K562 (cell line): Measurements from ENCODE around the gene CKAP5. TPM values are rescaled to one million over a fixed set of nuclear protein-coding genes. Genes with fewer than 3 reads are reported as not detected.

Source experiments
- ATAC-seq: fragments of 200-7000 bp; cut with Tn5 transposase; 3 replicates; pipeline ENCODE4 v1.9.1; 2020; ENCODE audit warnings: moderate library complexity
- BruUV-seq: library from RNA; stranded (reverse); fragments of 400-500 nt; replicated peaks from 2 replicates; lab custom pipeline; 2021; lab: Mats Ljungman, UMichigan
- CTCF ChIA-PET: fragments of 300-600 bp; formaldehyde crosslinking; extraction: SDS; loops from one replicate; lab custom pipeline; 2021; ENCODE audit warnings: low intra/inter-chr PET ratio; lab: Yijun Ruan, JAX
- POLR2A ChIA-PET: fragments of 300-600, 350-650 bp; sonication (Branson Sonifier 250); formaldehyde crosslinking; extraction: SDS; loops from one replicate; lab custom pipeline; 2021; ENCODE audit warnings: antibody characterized with exemption, inconsistent platforms; lab: Yijun Ruan, JAX
- DNase-seq, 4 experiments: peaks; one replicate each; pipeline versions ENCODE4 v3.0.0 to v3.0.0-alpha.2; 2011 to 2018; ENCODE audit warnings: low spot score in 3 of 4, mixed read lengths in 3 of 4; ENCODE audit errors: extremely low read depth in 1 of 4
- FAIRE-seq: peaks from 2 replicates; lab custom pipeline; 2011; peaks lifted over from hg19 to GRCh38; lab: Jason Lieb, UNC
- H2AFZ ChIP-seq: 2 replicates; pipeline ENCODE4 v1.6.0; 2011; ENCODE audit warnings: low read depth, low read length, control low read depth, inconsistent platforms
- H3K27ac ChIP-seq: fragments of 200-600 bp; 3 replicates; pipeline ENCODE4 v1.8.0; 2011; ENCODE audit warnings: low read depth, mild to moderate bottlenecking, control low read depth, inconsistent platforms, low read length, moderate library complexity, mixed read lengths; ENCODE audit errors: extremely low read depth
- H3K27me3 ChIP-seq, 2 experiments: fragments of 300-600 bp in 1 of 2; 2 replicates in 1 of 2; 3 replicates in 1 of 2; pipeline versions ENCODE4 v1.6.0 to v1.8.0; 2011; ENCODE audit warnings: inconsistent platforms in 2 of 2, low read length in 2 of 2, mild to moderate bottlenecking in 1 of 2, mixed read lengths in 1 of 2, moderate library complexity in 1 of 2; ENCODE audit not compliant: control insufficient read depth in 2 of 2, insufficient read depth in 2 of 2
- H3K36me3 ChIP-seq: fragments of 300-600 bp; 3 replicates; pipeline ENCODE4 v1.8.0; 2011; ENCODE audit warnings: mild to moderate bottlenecking, low read length, inconsistent platforms; ENCODE audit not compliant: control insufficient read depth, insufficient read depth
- H3K4me1 ChIP-seq, 2 experiments: fragments of 200-600 bp in 1 of 2; replicated peaks in 1 of 2; 2 replicates in 1 of 2; 3 replicates in 1 of 2; pipeline versions ENCODE4 v1.5.1 to v1.8.0; 2011; ENCODE audit warnings: inconsistent platforms in 2 of 2, low read length in 2 of 2, mild to moderate bottlenecking in 1 of 2, mixed read lengths in 1 of 2, moderate library complexity in 1 of 2; ENCODE audit not compliant: control insufficient read depth in 2 of 2, insufficient read depth in 2 of 2
- H3K4me2 ChIP-seq: 2 replicates; pipeline ENCODE4 v1.6.1; 2011; ENCODE audit warnings: low read length, control low read depth, inconsistent platforms, mixed read lengths; ENCODE audit not compliant: insufficient read depth
- H3K4me3 ChIP-seq: fragments of 200-600 bp; sonication (generic), shearing (Covaris generic); 2 replicates; pipeline ENCODE4 v1.5.1; 2016; ENCODE audit warnings: control low read depth, inconsistent platforms
- H3K79me2 ChIP-seq: fragments of 200-600 bp; 3 replicates; pipeline ENCODE4 v1.8.0; 2011; ENCODE audit warnings: low read length, inconsistent platforms; ENCODE audit not compliant: control insufficient read depth, insufficient read depth
- H3K9ac ChIP-seq, 2 experiments: 2 replicates each; pipeline versions ENCODE4 v1.6.0 to v1.6.1; 2011; ENCODE audit warnings: low read depth in 2 of 2, low read length in 2 of 2, control low read depth in 1 of 2, inconsistent platforms in 1 of 2, mild to moderate bottlenecking in 1 of 2, mixed read lengths in 1 of 2; ENCODE audit not compliant: insufficient read depth in 1 of 2
- H3K9me1 ChIP-seq: one replicate; pipeline ENCODE4 v1.6.0; 2011; ENCODE audit warnings: inconsistent platforms, mild to moderate bottlenecking, low read length, moderate library complexity; ENCODE audit not compliant: control insufficient read depth, insufficient read depth
- H3K9me3 ChIP-seq: replicated peaks from 2 replicates; pipeline ENCODE4 v1.5.1; 2011; ENCODE audit warnings: low read depth, low read length, inconsistent platforms; ENCODE audit not compliant: control insufficient read depth, insufficient read depth
- H4K20me1 ChIP-seq: replicated peaks from 2 replicates; pipeline ENCODE4 v1.6.1; 2011; ENCODE audit warnings: low read length, inconsistent platforms, mixed read lengths; ENCODE audit not compliant: control insufficient read depth, insufficient read depth
- FOXJ3 ChIP-seq: sonication (generic); formaldehyde crosslinking; IDR thresholded peaks from 2 replicates; pipeline ENCODE4 v1.4.0; 2020; ENCODE audit warnings: mild to moderate bottlenecking, missing genetic modification reagents
- FOXK1 ChIP-seq: sonication (generic); formaldehyde crosslinking; IDR thresholded peaks from 2 replicates; pipeline ENCODE4 v1.8.0; 2022; ENCODE audit warnings: missing genetic modification reagents, mild to moderate bottlenecking, borderline replicate concordance
- SIRT6 ChIP-seq: IDR thresholded peaks from one replicate; pipeline ENCODE4 v1.6.1; 2012; ENCODE audit warnings: low read depth, mild to moderate bottlenecking, control low read depth, inconsistent platforms, low read length, moderate library complexity
- SPI1 ChIP-seq: IDR thresholded peaks from 2 replicates; pipeline ENCODE4 v1.6.1; 2011; ENCODE audit warnings: low read depth, low read length, control low read depth, borderline replicate concordance
- STAT5A ChIP-seq: IDR thresholded peaks from 2 replicates; pipeline ENCODE4 v1.6.1; 2012; ENCODE audit warnings: low read length, inconsistent platforms, borderline replicate concordance
- ZNF436 ChIP-seq: fragments of 250-450, 450-650 bp; sonication (Bioruptor Pico); formaldehyde crosslinking; IDR thresholded peaks from 2 replicates; pipeline ENCODE4 v1.7.0; 2020; ENCODE audit warnings: mild to moderate bottlenecking
- ZNF76 ChIP-seq: fragments of 250-450 bp; sonication (Bioruptor Pico); IDR thresholded peaks from 2 replicates; pipeline ENCODE4 v1.4.0; 2020; ENCODE audit warnings: mild to moderate bottlenecking, moderate library complexity, borderline replicate concordance
- in situ Hi-C: fragments of 300-500 bp; cut with MboI; formaldehyde crosslinking; loops from 4 replicates; pipeline ENCODE4 v1.15.0; 2018; ENCODE audit warnings: inconsistent platforms, mixed read lengths
- intact Hi-C: fragments of 100-400 bp; cut with micrococcal nuclease; formaldehyde crosslinking; loops from 2 replicates; pipeline ENCODE4 v1.14.2; 2022
- polyA plus RNA-seq, 8 experiments: library from polyadenylated mRNA; depleted of rRNA in 4 of 8; stranded (reverse) in 5 of 8; unstranded in 3 of 8; fragments of >200 nt; fragmentation: Nextera tagmentation in 2 of 8; fragmentation: Illumina TruSeq in 1 of 8; extraction: Ambion mirVana in 2 of 8; extraction: Trizol in 1 of 8; gene quantifications; 2 replicates each; pipeline versions ENCODE4 v1.2.1 to v1.2.3, GENCODE V29; 2011 to 2014; ENCODE audit warnings: inconsistent platforms in 1 of 8, missing spikeins in 1 of 8
- total RNA-seq, 7 experiments: library from RNA; depleted of rRNA in 6 of 7; stranded (reverse); fragments of >200 nt in 6 of 7; fragmentation: Illumina TruSeq in 2 of 7; extraction: Trizol in 2 of 7; gene quantifications; 2 replicates each; pipeline versions ENCODE4 v1.2.1 to v1.2.3, GENCODE V29; 2011 to 2021; ENCODE audit warnings: low replicate concordance in 1 of 7
- TF ChIP-seq, protein P1 (sequence below): fragments of 450-650 bp; conservative IDR thresholded peaks from 2 replicates; pipeline ENCODE4 v1.6.1; 2016; ENCODE audit warnings: missing genetic modification characterization, low read depth, mild to moderate bottlenecking, control low read depth, missing compliant biosample characterization
- TF ChIP-seq, protein P2 (sequence below): sonication (generic); formaldehyde crosslinking; IDR thresholded peaks from 2 replicates; pipeline ENCODE4 v1.8.0; 2022; ENCODE audit warnings: missing genetic modification reagents, mild to moderate bottlenecking, borderline replicate concordance
- TF ChIP-seq, protein P3 (sequence below): fragments of 250-450 bp; sonication (Bioruptor Pico); IDR thresholded peaks from 2 replicates; pipeline ENCODE4 v1.8.0; 2022; ENCODE audit warnings: inconsistent platforms, mild to moderate bottlenecking, moderate library complexity, borderline replicate concordance
- TF ChIP-seq, protein P4 (sequence below): fragments of 450-650 bp; IDR thresholded peaks from 2 replicates; pipeline ENCODE4 v1.6.1; 2018; ENCODE audit warnings: mild to moderate bottlenecking, low read depth; ENCODE audit not compliant: partially characterized antibody
- TF ChIP-seq, protein P5 (sequence below): sonication (generic); formaldehyde crosslinking; IDR thresholded peaks from 2 replicates; pipeline ENCODE4 v1.8.0; 2022; ENCODE audit warnings: missing genetic modification reagents, mild to moderate bottlenecking, moderate library complexity, borderline replicate concordance

Gene CKAP5
- total and polyA plus RNA-seq, 9 of the 15 experiments (the other 6 are each of a cell fraction or from before 2014, with no cell fraction given), result 60.1 to 239 (median 139) TPM

DNA sequence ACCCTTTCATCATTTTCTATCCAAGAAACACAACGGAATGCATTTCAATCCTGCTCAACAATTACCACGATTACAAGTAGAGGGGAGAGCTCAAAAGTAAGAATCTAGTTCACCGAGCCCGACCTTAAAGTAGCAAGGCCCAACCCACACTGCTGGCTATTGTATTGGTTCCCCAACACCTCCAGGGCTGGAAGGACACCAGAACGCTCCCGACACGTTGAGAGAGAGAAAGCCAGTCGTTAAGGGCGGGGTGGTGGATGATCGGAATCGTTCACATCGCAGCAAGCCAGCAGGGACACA is 690 bp downstream of the CKAP5 start (continued):
- TF ChIP-seq SIRT6, result no peak

DNA sequence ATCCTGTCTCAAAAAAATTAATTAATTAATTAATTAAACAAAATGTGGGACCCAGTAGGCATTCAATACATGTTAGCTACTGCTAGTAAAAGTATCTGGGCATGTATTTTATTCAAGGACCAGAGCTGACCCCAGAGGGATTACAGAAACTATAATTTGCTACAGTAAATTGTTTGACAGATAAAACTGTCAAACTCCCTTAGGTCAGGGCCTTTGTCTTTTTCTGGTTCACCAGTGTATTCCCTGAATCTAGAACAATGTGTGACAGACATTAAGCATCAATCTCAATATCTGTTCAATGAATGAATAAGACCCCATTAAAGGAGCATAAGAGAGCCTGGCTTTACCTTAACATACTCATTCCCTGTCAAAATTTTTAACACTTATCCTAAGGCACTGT is 6.0 kb downstream of the CKAP5 start:
- in situ Hi-C loops, result no loop called here
- DNase-seq (no peak), ATAC-seq (no peak), FAIRE-seq (no peak)
- H3K36me3 ChIP-seq, result peaks cover 53% of the 10 kb centered on the region
- H3K9ac ChIP-seq, result no peak overlapping the region
- H3K4me3 ChIP-seq, result no peak overlapping the region
- H3K9me1 ChIP-seq, result no peaks in the 10 kb centered on the region
- POLR2A ChIA-PET, result interaction anchor here (0.6 to 0.7 kb wide), 3 partner anchors 13 to 141 kb away, joined by 3 to 4 read pairs (median 3); no protein-coding TSS in a partner anchor
- peaks cover 14 to 24% of the 10 kb centered on the region in 2 experiments; a peak in 4 of 5 replicates for H3K4me1 ChIP-seq
- no TSS peak for BruUV-seq
- no peak overlapping the region for H3K27ac ChIP-seq
- no peaks in the 10 kb centered on the region for H3K27me3 ChIP-seq
- intact Hi-C loops, result no loop called here
- H3K4me2 ChIP-seq, result no peak overlapping the region
- H3K79me2 ChIP-seq, result peaks cover 99% of the 10 kb centered on the region
- CTCF ChIA-PET, result interaction anchor here (0.7 kb wide), 1 partner anchor 57 kb away, joined by 3 read pairs; no protein-coding TSS in a partner anchor
- H4K20me1 ChIP-seq, result peaks cover 12% of the 10 kb centered on the region; the same call in 1 of the 2 replicates
- H2AFZ ChIP-seq, result no peak overlapping the region
- no peaks in the 10 kb centered on the region for H3K9me3 ChIP-seq
- TF ChIP-seq SPI1 (no peak), STAT5A (no peak), FOXK1 (CRISPR knock-in tag) (no peak), ZNF436 (no peak), FOXJ3 (CRISPR knock-in tag) (no peak), ZNF76 (no peak)
- TF ChIP-seq, protein P1, sequence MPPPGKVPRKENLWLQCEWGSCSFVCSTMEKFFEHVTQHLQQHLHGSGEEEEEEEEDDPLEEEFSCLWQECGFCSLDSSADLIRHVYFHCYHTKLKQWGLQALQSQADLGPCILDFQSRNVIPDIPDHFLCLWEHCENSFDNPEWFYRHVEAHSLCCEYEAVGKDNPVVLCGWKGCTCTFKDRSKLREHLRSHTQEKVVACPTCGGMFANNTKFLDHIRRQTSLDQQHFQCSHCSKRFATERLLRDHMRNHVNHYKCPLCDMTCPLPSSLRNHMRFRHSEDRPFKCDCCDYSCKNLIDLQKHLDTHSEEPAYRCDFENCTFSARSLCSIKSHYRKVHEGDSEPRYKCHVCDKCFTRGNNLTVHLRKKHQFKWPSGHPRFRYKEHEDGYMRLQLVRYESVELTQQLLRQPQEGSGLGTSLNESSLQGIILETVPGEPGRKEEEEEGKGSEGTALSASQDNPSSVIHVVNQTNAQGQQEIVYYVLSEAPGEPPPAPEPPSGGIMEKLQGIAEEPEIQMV (tag), result no peak
- TF ChIP-seq, protein P2, sequence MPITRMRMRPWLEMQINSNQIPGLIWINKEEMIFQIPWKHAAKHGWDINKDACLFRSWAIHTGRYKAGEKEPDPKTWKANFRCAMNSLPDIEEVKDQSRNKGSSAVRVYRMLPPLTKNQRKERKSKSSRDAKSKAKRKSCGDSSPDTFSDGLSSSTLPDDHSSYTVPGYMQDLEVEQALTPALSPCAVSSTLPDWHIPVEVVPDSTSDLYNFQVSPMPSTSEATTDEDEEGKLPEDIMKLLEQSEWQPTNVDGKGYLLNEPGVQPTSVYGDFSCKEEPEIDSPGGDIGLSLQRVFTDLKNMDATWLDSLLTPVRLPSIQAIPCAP, result no peak
- TF ChIP-seq, protein P3, sequence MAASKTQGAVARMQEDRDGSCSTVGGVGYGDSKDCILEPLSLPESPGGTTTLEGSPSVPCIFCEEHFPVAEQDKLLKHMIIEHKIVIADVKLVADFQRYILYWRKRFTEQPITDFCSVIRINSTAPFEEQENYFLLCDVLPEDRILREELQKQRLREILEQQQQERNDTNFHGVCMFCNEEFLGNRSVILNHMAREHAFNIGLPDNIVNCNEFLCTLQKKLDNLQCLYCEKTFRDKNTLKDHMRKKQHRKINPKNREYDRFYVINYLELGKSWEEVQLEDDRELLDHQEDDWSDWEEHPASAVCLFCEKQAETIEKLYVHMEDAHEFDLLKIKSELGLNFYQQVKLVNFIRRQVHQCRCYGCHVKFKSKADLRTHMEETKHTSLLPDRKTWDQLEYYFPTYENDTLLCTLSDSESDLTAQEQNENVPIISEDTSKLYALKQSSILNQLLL (CRISPR knock-in tag), result no peak
- TF ChIP-seq, protein P4, sequence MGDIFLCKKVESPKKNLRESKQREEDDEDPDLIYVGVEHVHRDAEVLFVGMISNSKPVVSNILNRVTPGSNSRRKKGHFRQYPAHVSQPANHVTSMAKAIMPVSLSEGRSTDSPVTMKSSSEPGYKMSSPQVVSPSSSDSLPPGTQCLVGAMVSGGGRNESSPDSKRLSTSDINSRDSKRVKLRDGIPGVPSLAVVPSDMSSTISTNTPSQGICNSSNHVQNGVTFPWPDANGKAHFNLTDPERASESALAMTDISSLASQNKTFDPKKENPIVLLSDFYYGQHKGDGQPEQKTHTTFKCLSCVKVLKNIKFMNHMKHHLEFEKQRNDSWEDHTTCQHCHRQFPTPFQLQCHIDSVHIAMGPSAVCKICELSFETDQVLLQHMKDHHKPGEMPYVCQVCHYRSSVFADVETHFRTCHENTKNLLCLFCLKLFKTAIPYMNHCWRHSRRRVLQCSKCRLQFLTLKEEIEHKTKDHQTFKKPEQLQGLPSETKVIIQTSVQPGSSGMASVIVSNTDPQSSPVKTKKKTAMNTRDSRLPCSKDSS, result no peak
- TF ChIP-seq, protein P5, sequence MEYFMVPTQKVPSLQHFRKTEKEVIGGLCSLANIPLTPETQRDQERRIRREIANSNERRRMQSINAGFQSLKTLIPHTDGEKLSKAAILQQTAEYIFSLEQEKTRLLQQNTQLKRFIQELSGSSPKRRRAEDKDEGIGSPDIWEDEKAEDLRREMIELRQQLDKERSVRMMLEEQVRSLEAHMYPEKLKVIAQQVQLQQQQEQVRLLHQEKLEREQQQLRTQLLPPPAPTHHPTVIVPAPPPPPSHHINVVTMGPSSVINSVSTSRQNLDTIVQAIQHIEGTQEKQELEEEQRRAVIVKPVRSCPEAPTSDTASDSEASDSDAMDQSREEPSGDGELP (CRISPR knock-in tag), result no peak
